Esophagus squamous epithelium (tissue), 4 donors: Measurements from ENCODE around the gene ITGA8.

Experiments
- POLR2A ChIP-seq, 4 donors: fragments of 450-650 bp; IDR thresholded peaks; one replicate each; pipeline ENCODE4 v1.6.1; 2017; ENCODE audit warnings: antibody characterized with exemption in 4 of 4, mild to moderate bottlenecking in 4 of 4, moderate library complexity in 3 of 4
- TF ChIP-seq, protein P1 (sequence below), 6 experiments: fragments of 450-650 bp in 4 of 6; fragments of 200-600 bp in 2 of 6; sonication (generic) in 2 of 6; IDR thresholded peaks; one replicate each; pipeline ENCODE4 v1.5.1; 2016 to 2019; ENCODE audit warnings: antibody characterized with exemption in 6 of 6, mild to moderate bottlenecking in 4 of 6, moderate library complexity in 4 of 6

DNA sequence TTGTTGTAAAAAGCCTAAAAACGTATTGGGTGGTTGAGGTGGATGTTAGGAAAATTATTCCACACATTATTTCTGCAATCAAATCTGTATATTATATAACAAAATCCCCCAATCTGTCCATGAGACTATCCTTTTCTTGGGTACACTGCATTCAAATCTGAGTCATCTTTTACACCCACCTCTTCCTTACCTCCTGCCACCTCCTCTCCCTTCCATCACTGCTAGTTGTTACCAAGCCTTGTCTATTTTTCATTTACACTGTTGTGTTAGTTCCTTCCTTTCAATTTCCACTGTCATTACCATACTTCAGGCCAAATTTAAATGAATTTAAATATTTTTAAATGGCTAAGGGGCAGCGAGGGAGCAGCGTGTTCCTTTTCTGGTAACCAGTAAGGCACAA is 83.3 kb downstream of the ITGA8 start:
- TF ChIP-seq, protein P1, sequence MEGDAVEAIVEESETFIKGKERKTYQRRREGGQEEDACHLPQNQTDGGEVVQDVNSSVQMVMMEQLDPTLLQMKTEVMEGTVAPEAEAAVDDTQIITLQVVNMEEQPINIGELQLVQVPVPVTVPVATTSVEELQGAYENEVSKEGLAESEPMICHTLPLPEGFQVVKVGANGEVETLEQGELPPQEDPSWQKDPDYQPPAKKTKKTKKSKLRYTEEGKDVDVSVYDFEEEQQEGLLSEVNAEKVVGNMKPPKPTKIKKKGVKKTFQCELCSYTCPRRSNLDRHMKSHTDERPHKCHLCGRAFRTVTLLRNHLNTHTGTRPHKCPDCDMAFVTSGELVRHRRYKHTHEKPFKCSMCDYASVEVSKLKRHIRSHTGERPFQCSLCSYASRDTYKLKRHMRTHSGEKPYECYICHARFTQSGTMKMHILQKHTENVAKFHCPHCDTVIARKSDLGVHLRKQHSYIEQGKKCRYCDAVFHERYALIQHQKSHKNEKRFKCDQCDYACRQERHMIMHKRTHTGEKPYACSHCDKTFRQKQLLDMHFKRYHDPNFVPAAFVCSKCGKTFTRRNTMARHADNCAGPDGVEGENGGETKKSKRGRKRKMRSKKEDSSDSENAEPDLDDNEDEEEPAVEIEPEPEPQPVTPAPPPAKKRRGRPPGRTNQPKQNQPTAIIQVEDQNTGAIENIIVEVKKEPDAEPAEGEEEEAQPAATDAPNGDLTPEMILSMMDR (IDR thresholded peaks at IDR 0.05): no peak
- TF ChIP-seq POLR2A (IDR thresholded peaks at IDR 0.05): no peak
